Keratinocyte (primary cell): ENCODE results near the gene SIN3B.
A peak's percentile ranks its signal among the peaks of the same experiment; 100 is the strongest.

Source experiments
- CTCF ChIP-seq, 3 experiments: IDR thresholded peaks in 1 of 3; conservative IDR thresholded peaks in 1 of 3; optimal IDR thresholded peaks in 1 of 3; 2 replicates in 2 of 3; 3 replicates in 1 of 3; pipeline versions ENCODE3 to v1.5.1; 2011; ENCODE audit warnings: low read length in 3 of 3, mild to moderate bottlenecking in 3 of 3, moderate library complexity in 2 of 3, control low read depth in 1 of 3, inconsistent platforms in 1 of 3; ENCODE audit not compliant: insufficient read depth in 2 of 3; ENCODE audit errors: extremely low read depth in 1 of 3
- EZH2 ChIP-seq: IDR thresholded peaks from one replicate; pipeline ENCODE4 v1.6.1; 2012; ENCODE audit warnings: inconsistent platforms, mild to moderate bottlenecking, low read length, moderate library complexity

GRCh38 chr19:16801600-16802013 is 27.6 kb upstream of the SIN3B start:
- TF ChIP-seq CTCF (optimal IDR thresholded peaks at IDR 0.05 in 1 of 3, IDR thresholded peaks at IDR 0.05 in 1 of 3, conservative IDR thresholded peaks at IDR 0.05 in 1 of 3; ENCODE audit: extremely low read depth in 1 of 3, insufficient read depth in 2 of 3, low read length in 3 of 3), result peak in 1 of 3 experiments; percentile 36
- no peak for TF ChIP-seq EZH2
